Osteoblast (primary cell): ENCODE measurements around the gene NUP93. TPM values are rescaled to one million over a fixed set of nuclear protein-coding genes. Genes with fewer than 3 reads are reported as not detected.

Source experiments
- DNase-seq: peaks from one replicate; pipeline ENCODE4 v3.0.0; 2011; ENCODE audit warnings: low spot score, mixed read lengths; ENCODE audit not compliant: insufficient read length; ENCODE audit errors: missing footprints
- H2AFZ ChIP-seq: 2 replicates; pipeline ENCODE4 v1.6.0; 2011; ENCODE audit warnings: mild to moderate bottlenecking, low read length
- H3K27ac ChIP-seq: 2 replicates; pipeline ENCODE4 v1.5.1; 2011; ENCODE audit warnings: mild to moderate bottlenecking, low read depth, low read length, moderate library complexity
- H3K27me3 ChIP-seq: 2 replicates; pipeline ENCODE4 v1.6.0; 2012; ENCODE audit warnings: mild to moderate bottlenecking, control low read depth, inconsistent platforms, low read length, moderate library complexity; ENCODE audit not compliant: insufficient read depth
- H3K36me3 ChIP-seq: 2 replicates; pipeline ENCODE4 v1.5.1; 2011; ENCODE audit warnings: mild to moderate bottlenecking, low read length, control low read depth, moderate library complexity; ENCODE audit not compliant: insufficient read depth
- H3K4me1 ChIP-seq: 2 replicates; pipeline ENCODE4 v1.5.1; 2011; ENCODE audit warnings: mild to moderate bottlenecking, low read length, control low read depth, moderate library complexity; ENCODE audit not compliant: insufficient read depth
- H3K4me2 ChIP-seq: 2 replicates; pipeline ENCODE4 v1.6.0; 2011; ENCODE audit warnings: mild to moderate bottlenecking, low read length; ENCODE audit not compliant: insufficient read depth
- H3K4me3 ChIP-seq: fragments of 200-600 bp; sonication (generic); 3 replicates; pipeline ENCODE4 v1.5.1; 2012; ENCODE audit warnings: mild to moderate bottlenecking, low read length, inconsistent platforms; ENCODE audit not compliant: insufficient read depth
- H3K79me2 ChIP-seq: 2 replicates; pipeline ENCODE4 v1.6.0; 2012; ENCODE audit warnings: mild to moderate bottlenecking, low read length, control low read depth, inconsistent platforms; ENCODE audit not compliant: insufficient read depth
- H3K9me3 ChIP-seq: 2 replicates; pipeline ENCODE4 v1.5.1; 2011; ENCODE audit warnings: low read depth, low read length, control low read depth
- H4K20me1 ChIP-seq: 2 replicates; pipeline ENCODE4 v1.6.0; 2012; ENCODE audit warnings: mild to moderate bottlenecking, low read length, control low read depth; ENCODE audit not compliant: insufficient read depth
- CTCF ChIP-seq: IDR thresholded peaks from 2 replicates; pipeline ENCODE4 v1.5.1; 2011; ENCODE audit warnings: mild to moderate bottlenecking, low read depth, low read length, moderate library complexity; ENCODE audit errors: extremely low read depth
- total RNA-seq: library from RNA; depleted of rRNA; stranded (reverse); fragments of >200 nt; gene quantifications from 2 replicates; pipeline ENCODE4 v1.2.3, GENCODE V29; 2012

The NUP93 gene
- total RNA-seq, 1 donor: 40.5 TPM

DNA sequence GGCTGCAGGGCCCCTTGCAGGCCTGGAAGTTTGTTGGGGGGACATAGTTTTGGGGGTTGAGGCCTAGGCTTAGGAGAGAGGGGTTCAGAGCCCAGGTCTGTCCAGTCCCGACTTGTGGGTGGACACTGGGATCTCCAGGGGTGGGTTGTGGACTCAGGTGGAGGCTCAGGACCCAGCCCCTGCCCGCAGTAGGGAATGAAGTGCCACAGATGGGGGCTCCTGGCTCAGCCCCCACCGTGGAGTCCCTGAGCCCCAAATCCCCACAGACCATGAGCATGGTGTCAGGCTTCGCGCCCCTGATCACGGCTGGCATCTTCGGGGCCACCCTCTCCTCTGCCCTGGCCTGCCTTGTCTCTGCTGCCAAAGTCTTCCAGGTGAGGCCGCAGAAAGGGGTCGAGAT is 149.3 kb downstream of the NUP93 start:
- H3K4me2 ChIP-seq: no peak overlapping the region
- no peaks in the 10 kb centered on the region for H4K20me1 ChIP-seq
- no peaks in the 10 kb centered on the region for H3K79me2 ChIP-seq
- no peaks in the 10 kb centered on the region for H3K4me1 ChIP-seq
- no peak overlapping the region for H3K4me3 ChIP-seq
- H3K9me3 ChIP-seq: no peaks in the 10 kb centered on the region
- H3K36me3 ChIP-seq: no peaks in the 10 kb centered on the region
- H3K27me3 ChIP-seq: no peaks in the 10 kb centered on the region
- no peak for TF ChIP-seq CTCF
- peak; percentile 77 for DNase-seq
- H2AFZ ChIP-seq: no peak overlapping the region
- H3K27ac ChIP-seq: no peak overlapping the region

DNA sequence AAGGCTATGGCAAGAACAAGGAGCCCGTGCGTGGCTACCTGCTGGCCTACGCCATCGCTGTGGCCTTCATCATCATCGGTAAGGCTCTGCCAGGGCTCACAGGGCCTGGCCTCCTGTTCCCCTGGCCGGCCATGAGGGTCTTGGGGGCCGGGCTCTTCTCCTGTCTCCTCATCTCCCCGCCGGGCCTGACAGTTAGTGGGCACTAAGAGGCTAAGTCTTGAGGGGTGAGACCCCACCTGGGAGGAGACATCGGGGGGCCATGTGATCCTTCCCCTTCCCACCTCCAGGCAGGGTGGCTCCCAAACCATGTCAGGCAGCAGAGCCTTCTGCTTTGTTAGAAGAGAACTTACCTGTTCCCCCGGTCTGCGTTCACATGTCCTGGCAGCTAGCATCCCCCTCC is 150.2 kb downstream of the NUP93 start:
- no peak overlapping the region for H2AFZ ChIP-seq
- H3K79me2 ChIP-seq: no peaks in the 10 kb centered on the region
- TF ChIP-seq CTCF: no peak
- no peak overlapping the region for H3K4me3 ChIP-seq
- no peaks in the 10 kb centered on the region for H3K9me3 ChIP-seq
- no peak overlapping the region for H3K27ac ChIP-seq
- H3K27me3 ChIP-seq: no peaks in the 10 kb centered on the region
- H3K4me2 ChIP-seq: no peak overlapping the region
- H3K36me3 ChIP-seq: no peaks in the 10 kb centered on the region
- peak; percentile 63 for DNase-seq
- no peaks in the 10 kb centered on the region for H3K4me1 ChIP-seq
- no peaks in the 10 kb centered on the region for H4K20me1 ChIP-seq

DNA sequence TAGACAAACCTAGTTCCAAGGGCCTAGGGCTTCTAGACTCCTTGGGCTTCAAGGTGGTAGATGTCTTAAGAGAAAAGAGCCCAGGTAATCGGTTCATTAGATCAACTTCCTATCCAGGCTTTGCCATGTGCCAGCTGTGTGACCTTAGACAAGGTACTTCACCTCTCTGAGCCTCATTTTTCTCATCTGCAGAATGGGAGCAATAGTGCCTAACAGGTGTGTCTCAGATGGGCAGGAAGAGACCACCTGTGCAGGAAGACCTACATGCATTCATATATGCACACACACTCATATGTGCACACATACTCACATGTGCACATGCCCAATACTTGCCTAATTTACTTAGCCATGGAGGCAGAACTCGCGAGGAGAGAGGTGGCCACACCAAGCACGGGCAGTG is 150.8 kb downstream of the NUP93 start:
- TF ChIP-seq CTCF: no peak
- DNase-seq: peak; percentile 69
- H3K27ac ChIP-seq: no peak overlapping the region
- no peaks in the 10 kb centered on the region for H3K79me2 ChIP-seq
- no peaks in the 10 kb centered on the region for H3K27me3 ChIP-seq
- H2AFZ ChIP-seq: no peak overlapping the region
- no peaks in the 10 kb centered on the region for H3K4me1 ChIP-seq
- no peak overlapping the region for H3K4me2 ChIP-seq
- no peak overlapping the region for H3K4me3 ChIP-seq
- no peaks in the 10 kb centered on the region for H4K20me1 ChIP-seq
- H3K9me3 ChIP-seq: no peaks in the 10 kb centered on the region
- H3K36me3 ChIP-seq: no peaks in the 10 kb centered on the region

DNA sequence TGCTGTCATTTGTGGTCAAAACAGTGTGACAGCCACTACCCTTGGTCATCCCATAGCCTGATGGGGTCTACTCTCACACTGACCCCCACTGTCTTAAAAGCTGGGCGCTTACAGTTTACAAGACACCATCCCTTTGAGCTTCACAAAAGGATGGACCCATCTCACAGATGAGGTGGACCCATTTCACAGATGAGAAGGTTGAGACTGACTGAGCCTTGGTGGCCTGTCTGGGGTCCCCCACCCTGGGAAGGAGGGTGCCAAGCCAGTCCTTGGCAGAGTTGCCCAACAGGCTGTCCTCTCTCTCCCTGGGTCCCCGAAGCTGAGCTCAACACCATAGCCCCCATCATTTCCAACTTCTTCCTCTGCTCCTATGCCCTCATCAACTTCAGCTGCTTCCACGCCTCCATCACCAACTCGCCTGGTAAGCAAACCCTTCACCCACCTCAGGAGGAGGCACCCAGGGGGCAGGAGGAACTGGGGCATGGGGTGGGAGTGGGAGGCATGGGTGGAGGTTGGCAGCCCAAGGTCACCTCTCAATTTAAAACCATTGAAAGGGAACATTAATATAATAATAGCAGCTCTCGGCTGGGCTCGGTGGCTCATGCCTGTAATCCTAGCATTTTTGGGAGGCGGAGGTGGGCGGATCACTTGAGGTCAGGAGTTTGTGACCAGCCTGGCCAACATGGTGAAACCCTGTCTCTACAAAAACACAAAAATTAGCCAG is 152.3 kb downstream of the NUP93 start:
- H4K20me1 ChIP-seq: no peaks in the 10 kb centered on the region
- no peak for TF ChIP-seq CTCF
- H2AFZ ChIP-seq: no peak overlapping the region
- no peak overlapping the region for H3K4me2 ChIP-seq
- peak; percentile 45 for DNase-seq
- H3K79me2 ChIP-seq: no peaks in the 10 kb centered on the region
- H3K27me3 ChIP-seq: no peaks in the 10 kb centered on the region
- H3K27ac ChIP-seq: no peak overlapping the region
- no peak overlapping the region for H3K4me3 ChIP-seq
- H3K36me3 ChIP-seq: no peaks in the 10 kb centered on the region
- no peaks in the 10 kb centered on the region for H3K4me1 ChIP-seq
- no peaks in the 10 kb centered on the region for H3K9me3 ChIP-seq
